GM20000 (cell line): ENCODE results near the gene OS9.
"Not testable (repeated sequence)": the region's sequence is repeated elsewhere in the genome, so short reads cannot be mapped to it uniquely, and the experiment has no call there.

ENCODE experiments used
- DNase-seq: peaks from one replicate; pipeline ENCODE4 v3.0.0; 2012; ENCODE audit warnings: low spot score
- CTCF ChIP-seq: IDR thresholded peaks from 2 replicates; pipeline ENCODE4 v1.5.1; 2012; ENCODE audit warnings: mild to moderate bottlenecking, control low read depth; ENCODE audit errors: extremely low read depth, missing control alignments

The OS9 gene

GRCh38 chr12:57693659-57694458 lies at the start of gene OS9:
OS9 (plus strand) TSS chr12:57694132; CDS start chr12:57694162, 30 bp downstream.
- peak; percentile 79 for TF ChIP-seq CTCF

GRCh38 chr12:57645990-57646658 lies 47.8 kb upstream of the OS9 start:
- DNase-seq = not testable (repeated sequence)

More at GRCh38 chr12:57693659-57694458, at the start of gene OS9:
- peak; percentile 94 for DNase-seq

- DNase-seq = not testable (repeated sequence)
Observed at GRCh38 chr12:57646659-57647049, 47.3 kb upstream of the OS9 start.

- TF ChIP-seq CTCF = no peak
Observed at GRCh38 chr12:57654042-57654441, 39.9 kb upstream of the OS9 start.

GRCh38 chr12:57655541-57656240 lies 38.2 kb upstream of the OS9 start:
- no peak for DNase-seq
- TF ChIP-seq CTCF = no peak

More at GRCh38 chr12:57654042-57654441, 39.9 kb upstream of the OS9 start:
- DNase-seq = no peak

- DNase-seq = not testable (repeated sequence)
Observed at GRCh38 chr12:57656408-57656807, 37.5 kb upstream of the OS9 start.

- DNase-seq = no peak
- TF ChIP-seq CTCF = no peak
Observed at GRCh38 chr12:57657744-57658143, 36.2 kb upstream of the OS9 start.

- DNase-seq = no peak
- TF ChIP-seq CTCF = no peak
Observed at GRCh38 chr12:57658890-57659289, 35.0 kb upstream of the OS9 start.

- no peak for TF ChIP-seq CTCF
- no peak for DNase-seq
Observed at GRCh38 chr12:57661376-57661775, 32.6 kb upstream of the OS9 start.

GRCh38 chr12:57665066-57665820 lies 28.7 kb upstream of the OS9 start:
- not testable (repeated sequence) for DNase-seq
